IMR-90 (cell line): ENCODE data around the gene CABP4. TPM values are rescaled to one million over a fixed set of nuclear protein-coding genes. Genes with fewer than 3 reads are reported as not detected.

Experiments used
- ATAC-seq: fragments of 200-7000 bp; cut with Tn5 transposase; 2 replicates; pipeline ENCODE4 v1.9.1; 2020; ENCODE audit warnings: low read depth, mild to moderate bottlenecking, moderate library complexity
- BruUV-seq: library from RNA; stranded (reverse); fragments of 400-500 nt; replicated peaks from 2 replicates; lab custom pipeline; 2021; lab: Mats Ljungman, UMichigan
- CTCF ChIA-PET: fragments of 300-600 bp; formaldehyde crosslinking; extraction: SDS; loops from one replicate; lab custom pipeline; 2021; ENCODE audit warnings: antibody characterized with exemption; lab: Yijun Ruan, JAX
- POLR2A ChIA-PET: fragments of 300-600 bp; sonication (Branson Sonifier 250); formaldehyde crosslinking; loops from one replicate; lab custom pipeline; 2022; ENCODE audit warnings: antibody characterized with exemption; ENCODE audit not compliant: unreplicated experiment; lab: Charles Lee
- DNase-seq: peaks from one replicate; pipeline ENCODE4 v3.0.0; 2013
- H2AFZ ChIP-seq: replicated peaks from 2 replicates; pipeline ENCODE3; 2013; ENCODE audit warnings: low read length, mild to moderate bottlenecking; ENCODE audit not compliant: poor library complexity
- H2AK5ac ChIP-seq: 2 replicates; pipeline ENCODE4 v1.6.1; 2013; ENCODE audit warnings: low read depth, low read length, inconsistent platforms
- H2AK9ac ChIP-seq: replicated peaks from 2 replicates; pipeline ENCODE3; 2013; ENCODE audit warnings: mild to moderate bottlenecking, low read depth, low read length, moderate library complexity; ENCODE audit not compliant: poor library complexity
- H2BK120ac ChIP-seq: 2 replicates; pipeline ENCODE4 v1.6.1; 2013; ENCODE audit warnings: low read depth, low read length, inconsistent platforms
- H2BK15ac ChIP-seq: 3 replicates; pipeline ENCODE4 v1.6.1; 2013; ENCODE audit warnings: low read depth, low read length, inconsistent platforms
- H2BK20ac ChIP-seq: 2 replicates; pipeline ENCODE4 v1.6.1; 2013; ENCODE audit warnings: low read depth, mild to moderate bottlenecking, inconsistent platforms, low read length, moderate library complexity
- H2BK5ac ChIP-seq: 2 replicates; pipeline ENCODE4 v1.6.1; 2013; ENCODE audit warnings: mild to moderate bottlenecking, low read depth, low read length, inconsistent platforms; ENCODE audit not compliant: poor library complexity, severe bottlenecking
- H3K14ac ChIP-seq: replicated peaks from 2 replicates; pipeline ENCODE4 v1.6.1; 2013; ENCODE audit warnings: low read depth, low read length, inconsistent platforms
- H3K18ac ChIP-seq: 2 replicates; pipeline ENCODE4 v1.6.1; 2013; ENCODE audit warnings: low read depth, low read length, control low read depth
- H3K23ac ChIP-seq: 2 replicates; pipeline ENCODE4 v1.6.1; 2013; ENCODE audit warnings: low read depth, low read length, inconsistent platforms
- H3K27ac ChIP-seq: 2 replicates; pipeline ENCODE4 v1.5.1; 2013; ENCODE audit warnings: mild to moderate bottlenecking, control low read depth, low read length; ENCODE audit not compliant: insufficient read depth
- H3K27me3 ChIP-seq: 2 replicates; pipeline ENCODE4 v1.6.1; 2013; ENCODE audit warnings: low read length; ENCODE audit not compliant: control insufficient read depth, insufficient read depth
- H3K36me3 ChIP-seq: 2 replicates; pipeline ENCODE4 v1.6.1; 2013; ENCODE audit warnings: low read length, mixed read lengths; ENCODE audit not compliant: control insufficient read depth, insufficient read depth
- H3K4ac ChIP-seq: 2 replicates; pipeline ENCODE4 v1.6.1; 2013; ENCODE audit warnings: low read depth, low read length, inconsistent platforms
- H3K4me1 ChIP-seq: 2 replicates; pipeline ENCODE4 v1.6.1; 2013; ENCODE audit warnings: low read length, mixed read lengths; ENCODE audit not compliant: control insufficient read depth, insufficient read depth
- H3K4me2 ChIP-seq: 2 replicates; pipeline ENCODE4 v1.6.1; 2013; ENCODE audit warnings: low read depth, mild to moderate bottlenecking, control low read depth, low read length, moderate library complexity
- H3K4me3 ChIP-seq: 2 replicates; pipeline ENCODE4 v1.5.1; 2013; ENCODE audit warnings: low read depth, mild to moderate bottlenecking, control low read depth, low read length, moderate library complexity; ENCODE audit not compliant: insufficient read depth
- H3K56ac ChIP-seq: 2 replicates; pipeline ENCODE4 v1.6.1; 2013; ENCODE audit warnings: low read length, inconsistent platforms; ENCODE audit not compliant: insufficient read depth; ENCODE audit errors: extremely low read depth
- H3K79me1 ChIP-seq, 2 experiments: 2 replicates each; pipeline ENCODE4 v1.6.1; 2013; ENCODE audit warnings: low read length in 2 of 2, inconsistent platforms in 1 of 2, low read depth in 1 of 2
- H3K9ac ChIP-seq: 2 replicates; pipeline ENCODE4 v1.6.1; 2013; ENCODE audit warnings: low read depth, low read length, control low read depth
- H3K9me1 ChIP-seq: 2 replicates; pipeline ENCODE4 v1.6.1; 2013; ENCODE audit warnings: low read length, inconsistent platforms; ENCODE audit not compliant: insufficient read depth
- H3K9me3 ChIP-seq: 2 replicates; pipeline ENCODE4 v1.6.1; 2013; ENCODE audit warnings: low read length; ENCODE audit not compliant: control insufficient read depth, insufficient read depth
- H4K20me1 ChIP-seq: 2 replicates; pipeline ENCODE4 v1.6.1; 2013; ENCODE audit warnings: low read length, inconsistent platforms; ENCODE audit not compliant: insufficient read depth
- H4K5ac ChIP-seq: 2 replicates; pipeline ENCODE4 v1.6.1; 2013; ENCODE audit warnings: mild to moderate bottlenecking, low read depth, low read length, control low read depth
- H4K8ac ChIP-seq, 2 experiments: 2 replicates each; pipeline ENCODE4 v1.6.1; 2013; ENCODE audit warnings: low read depth in 2 of 2, low read length in 2 of 2, control low read depth in 1 of 2, inconsistent platforms in 1 of 2
- H4K91ac ChIP-seq: 2 replicates; pipeline ENCODE4 v1.6.1; 2013; ENCODE audit warnings: low read depth, low read length, inconsistent platforms; ENCODE audit not compliant: insufficient read depth
- CEBPB ChIP-seq: IDR thresholded peaks from 2 replicates; pipeline ENCODE4 v1.6.1; 2012; ENCODE audit warnings: low read depth, low read length, improper control_type of control experiment
- CHD1 ChIP-seq: IDR thresholded peaks from 2 replicates; pipeline ENCODE4 v1.6.1; 2012; ENCODE audit warnings: low read depth, low read length, improper control_type of control experiment
- FOS ChIP-seq: fragments of 150-350 bp; IDR thresholded peaks from 2 replicates; pipeline ENCODE4 v1.6.1; 2016; ENCODE audit warnings: low read depth, low read length
- MAFK ChIP-seq: IDR thresholded peaks from 2 replicates; pipeline ENCODE4 v1.6.1; 2012; ENCODE audit warnings: low read depth, low read length, improper control_type of control experiment
- MAZ ChIP-seq: IDR thresholded peaks from 2 replicates; pipeline ENCODE4 v1.6.1; 2012; ENCODE audit warnings: low read depth, mild to moderate bottlenecking, low read length, improper control_type of control experiment, moderate library complexity, borderline replicate concordance
- MXI1 ChIP-seq: IDR thresholded peaks from 2 replicates; pipeline ENCODE4 v1.6.1; 2012; ENCODE audit warnings: low read depth, mild to moderate bottlenecking, low read length, moderate library complexity, borderline replicate concordance
- NFE2L2 ChIP-seq: fragments of 150-350 bp; IDR thresholded peaks from 2 replicates; pipeline ENCODE4 v1.6.1; 2016; ENCODE audit warnings: low read depth, mild to moderate bottlenecking, low read length
- POLR2A ChIP-seq: IDR thresholded peaks from 2 replicates; pipeline ENCODE4 v1.6.1; 2012; ENCODE audit warnings: mild to moderate bottlenecking, low read depth, low read length
- RAD21 ChIP-seq: IDR thresholded peaks from 2 replicates; pipeline ENCODE4 v1.6.1; 2012; ENCODE audit warnings: low read length, improper control_type of control experiment
- RCOR1 ChIP-seq: IDR thresholded peaks from 2 replicates; pipeline ENCODE4 v1.6.1; 2012; ENCODE audit warnings: mild to moderate bottlenecking, low read length, improper control_type of control experiment; ENCODE audit not compliant: insufficient replicate concordance
- RFX5 ChIP-seq: IDR thresholded peaks from 2 replicates; pipeline ENCODE4 v1.8.0; 2012; ENCODE audit warnings: low read depth, mild to moderate bottlenecking, low read length, moderate library complexity
- WGBS, 2 experiments: methylation state at CpG; one replicate each; pipeline versions ENCODE4 v1.1.5 to v1.1.7; 2013; ENCODE audit warnings: missing lambda C conversion rate in 2 of 2; ENCODE audit not compliant: insufficient read length in 1 of 2; ENCODE audit errors: extremely low coverage in 2 of 2; 5-methylcytosine and 5-hydroxymethylcytosine counted together
- dilution Hi-C: fragments of 300-500 bp; cut with HindIII; formaldehyde crosslinking; loops from one replicate; pipeline ENCODE4 v1.14.3; 2018; ENCODE audit warnings: low sequenced_read_pairs; ENCODE audit not compliant: unreplicated experiment
- in situ Hi-C: fragments of 300-500 bp; cut with MboI; formaldehyde crosslinking; loops from 3 replicates; pipeline ENCODE4 v1.14.3; 2019; ENCODE audit warnings: low sequenced_read_pairs, inconsistent platforms, mixed read lengths
- intact Hi-C: fragments of 100-400 bp; cut with micrococcal nuclease; formaldehyde crosslinking; loops from 2 replicates; pipeline ENCODE4 v1.10.0; 2022
- polyA plus RNA-seq, 3 experiments: library from polyadenylated mRNA; depleted of rRNA; stranded (reverse); fragments of >200 nt; gene quantifications; 2 replicates each; pipeline ENCODE4 v1.2.3, GENCODE V29; 2012; ENCODE audit warnings: low replicate concordance in 1 of 3
- total RNA-seq: library from RNA; depleted of rRNA; stranded (reverse); fragments of >200 nt; gene quantifications from 2 replicates; pipeline ENCODE4 v1.2.3, GENCODE V29; 2012
- TF ChIP-seq, protein P1 (sequence below): fragments of 150-350 bp; IDR thresholded peaks from 2 replicates; pipeline ENCODE4 v1.6.1; 2017; ENCODE audit warnings: mild to moderate bottlenecking, antibody characterized with exemption, low read length, low read depth
- TF ChIP-seq, protein P2 (sequence below): conservative IDR thresholded peaks from 2 replicates; pipeline ENCODE4 v1.5.1; 2012; ENCODE audit warnings: mild to moderate bottlenecking, low read depth, low read length, improper control_type of control experiment

The CABP4 gene
- total and polyA plus RNA-seq, 2 of the 4 experiments (the other 2 are of a cell fraction), result not detected

DNA sequence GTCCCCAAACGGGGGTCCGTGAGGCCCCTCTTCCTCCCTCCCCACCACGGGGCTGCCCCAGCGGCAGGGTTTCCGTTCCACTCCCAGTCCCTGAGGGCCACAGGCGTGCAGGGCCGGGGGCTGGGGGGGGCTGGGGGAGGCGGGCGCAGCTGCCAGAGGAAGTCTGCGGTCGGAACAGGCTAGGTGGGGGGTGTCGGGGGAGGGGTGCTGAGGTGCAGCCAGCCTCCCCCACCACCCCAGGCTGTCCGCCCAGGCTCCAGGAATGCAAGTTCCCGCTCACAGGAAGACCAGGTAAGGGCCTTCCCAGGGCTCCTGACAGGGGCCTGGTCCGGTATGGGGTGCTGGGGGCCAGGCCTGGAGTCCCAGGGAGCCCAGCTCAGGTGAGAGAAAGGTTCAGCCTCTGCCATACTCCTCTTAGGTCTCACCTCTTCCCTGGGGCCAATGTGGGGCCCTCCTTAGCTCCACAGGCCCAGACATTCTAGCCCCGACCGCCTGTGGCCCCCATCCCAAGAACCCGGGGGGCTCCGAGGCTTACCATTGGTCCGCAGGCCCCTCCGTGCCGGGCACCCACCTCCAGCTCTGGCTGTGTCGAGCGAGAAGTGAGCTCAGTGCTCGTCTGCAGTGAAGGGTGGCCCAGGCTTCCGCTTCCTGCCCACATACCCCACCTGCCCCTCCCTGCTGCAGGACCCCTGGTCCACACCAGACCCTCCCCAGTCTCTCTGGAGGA lies 17.9 kb upstream of the CABP4 start, which contains the start of gene PTPRCAP:
TSS of gene PTPRCAP (minus strand) at position 601 of the 727 bp plus-strand sequence. CDS start at position 538, 63 bp downstream.
- Histone ChIP-seq H4K8ac (no peak within 1 kb of the TSS), H2AFZ (peak within 1 kb of the TSS; percentile 7), H3K9me1 (peaks cover 5% of the 10 kb centered on the region; the same call in 1 of the 2 replicates), H3K4me1 (no peaks in the 10 kb centered on the region), H3K36me3 (peaks cover 66% of the 10 kb centered on the region), H4K5ac (no peak within 1 kb of the TSS), H2BK15ac (no peak within 1 kb of the TSS), H3K9me3 (no peaks in the 10 kb centered on the region), H3K9ac (no peak within 1 kb of the TSS), H3K27ac (no peak within 1 kb of the TSS), H3K27me3 (no peaks in the 10 kb centered on the region), H3K23ac (no peak within 1 kb of the TSS), H3K4ac (no peak within 1 kb of the TSS), H3K56ac (no peak within 1 kb of the TSS), H2BK20ac (no peak within 1 kb of the TSS), H4K20me1 (peaks cover 3% of the 10 kb centered on the region), H2AK9ac (no peak within 1 kb of the TSS), H3K4me2 (no peak within 1 kb of the TSS), H2AK5ac (no peak within 1 kb of the TSS), H3K4me3 (no peak within 1 kb of the TSS), H2BK120ac (no peak within 1 kb of the TSS), H2BK5ac (no peak within 1 kb of the TSS), H3K18ac (no peak within 1 kb of the TSS), H4K91ac (no peak within 1 kb of the TSS), H3K14ac (no peak within 1 kb of the TSS), H3K79me1 (peaks cover 6 to 17% of the 10 kb centered on the region in 2 experiments)
- DNase-seq, result no peak
- in situ Hi-C loops, result no loop called here
- no peak for TF ChIP-seq NFE2L2
- no peak for TF ChIP-seq RAD21
- no peak for TF ChIP-seq CEBPB
- TF ChIP-seq FOS, result no peak
- TF ChIP-seq, protein P1, sequence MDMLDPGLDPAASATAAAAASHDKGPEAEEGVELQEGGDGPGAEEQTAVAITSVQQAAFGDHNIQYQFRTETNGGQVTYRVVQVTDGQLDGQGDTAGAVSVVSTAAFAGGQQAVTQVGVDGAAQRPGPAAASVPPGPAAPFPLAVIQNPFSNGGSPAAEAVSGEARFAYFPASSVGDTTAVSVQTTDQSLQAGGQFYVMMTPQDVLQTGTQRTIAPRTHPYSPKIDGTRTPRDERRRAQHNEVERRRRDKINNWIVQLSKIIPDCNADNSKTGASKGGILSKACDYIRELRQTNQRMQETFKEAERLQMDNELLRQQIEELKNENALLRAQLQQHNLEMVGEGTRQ, result no peak
- no peak for TF ChIP-seq MXI1
- no peak for TF ChIP-seq MAFK
- no peak for TF ChIP-seq RCOR1
- no peak for TF ChIP-seq MAZ
- no peak for TF ChIP-seq CHD1
- no peak for TF ChIP-seq POLR2A
- TF ChIP-seq, protein P2, sequence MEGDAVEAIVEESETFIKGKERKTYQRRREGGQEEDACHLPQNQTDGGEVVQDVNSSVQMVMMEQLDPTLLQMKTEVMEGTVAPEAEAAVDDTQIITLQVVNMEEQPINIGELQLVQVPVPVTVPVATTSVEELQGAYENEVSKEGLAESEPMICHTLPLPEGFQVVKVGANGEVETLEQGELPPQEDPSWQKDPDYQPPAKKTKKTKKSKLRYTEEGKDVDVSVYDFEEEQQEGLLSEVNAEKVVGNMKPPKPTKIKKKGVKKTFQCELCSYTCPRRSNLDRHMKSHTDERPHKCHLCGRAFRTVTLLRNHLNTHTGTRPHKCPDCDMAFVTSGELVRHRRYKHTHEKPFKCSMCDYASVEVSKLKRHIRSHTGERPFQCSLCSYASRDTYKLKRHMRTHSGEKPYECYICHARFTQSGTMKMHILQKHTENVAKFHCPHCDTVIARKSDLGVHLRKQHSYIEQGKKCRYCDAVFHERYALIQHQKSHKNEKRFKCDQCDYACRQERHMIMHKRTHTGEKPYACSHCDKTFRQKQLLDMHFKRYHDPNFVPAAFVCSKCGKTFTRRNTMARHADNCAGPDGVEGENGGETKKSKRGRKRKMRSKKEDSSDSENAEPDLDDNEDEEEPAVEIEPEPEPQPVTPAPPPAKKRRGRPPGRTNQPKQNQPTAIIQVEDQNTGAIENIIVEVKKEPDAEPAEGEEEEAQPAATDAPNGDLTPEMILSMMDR, result no peak
- TF ChIP-seq RFX5, result no peak
- dilution Hi-C loops, result no loop called here
- no peak for ATAC-seq
- WGBS, 2 experiments, result 90% methylated on average over 5 of the region's 26 CpGs; no CpG with 5 or more reads in 1 of the 2 experiments
- ChIA-PET POLR2A (interaction anchor here (0.5 to 0.6 kb wide), 2 partner anchors 30 to 1366 kb away, joined by 3 to 12 read pairs; no protein-coding TSS in a partner anchor), CTCF (no interaction called here)
- intact Hi-C loops, result no loop called here
- BruUV-seq, result no TSS peak
